ENCODE results near the gene COA6. TPM values are rescaled to one million over a fixed set of nuclear protein-coding genes. Genes with fewer than 3 reads are reported as not detected.

The COA6 gene
- total RNA-seq, 2 donors from 2014 or later, result 4.0 to 5.7 TPM

GRCh38 chr1:234327577-234328164 is 45.6 kb upstream of the COA6 start:
- no peaks in the 10 kb centered on the region for H3K9me3 ChIP-seq
- H3K4me1 ChIP-seq, result peaks cover 8% of the 10 kb centered on the region
- H3K27ac ChIP-seq, result no peak overlapping the region
- no peaks in the 10 kb centered on the region for H3K36me3 ChIP-seq (replicated peaks in 1 of 2; ENCODE audit: insufficient read depth in 1 of 2, low read depth in 2 of 2)
- no peaks in the 10 kb centered on the region for H3K27me3 ChIP-seq
- ATAC-seq (no peak), DNase-seq (no peak)
- H3K4me3 ChIP-seq, result no peak overlapping the region
- TF ChIP-seq POLR2A (IDR thresholded peaks at IDR 0.05) (no peak), CTCF (IDR thresholded peaks at IDR 0.05) (no peak)
- intact Hi-C loops (cut with DNase I), result no loop called here
- WGBS, 2 donors, result 78 to 83% methylated on average over 9 of the region's 9 CpGs

GRCh38 chr1:234330843-234331215 is 42.4 kb upstream of the COA6 start:
- TF ChIP-seq CTCF (IDR thresholded peaks at IDR 0.05) (no peak), POLR2A (IDR thresholded peaks at IDR 0.05) (no peak)
- H3K27ac ChIP-seq, result no peak overlapping the region
- 75 to 79% methylated on average over 4 of the region's 4 CpGs for WGBS, 2 donors
- no peak for DNase-seq
- H3K9me3 ChIP-seq, result no peaks in the 10 kb centered on the region
- H3K4me1 ChIP-seq, result peaks cover 8% of the 10 kb centered on the region
- no peaks in the 10 kb centered on the region for H3K36me3 ChIP-seq (replicated peaks in 1 of 2; ENCODE audit: insufficient read depth in 1 of 2, low read depth in 2 of 2)
- no peak overlapping the region for H3K4me3 ChIP-seq
- no peak for ATAC-seq
- intact Hi-C loops (cut with DNase I), result no loop called here
- no peaks in the 10 kb centered on the region for H3K27me3 ChIP-seq

GRCh38 chr1:234331507-234331906 is 41.7 kb upstream of the COA6 start:
- Histone ChIP-seq H3K27ac (no peak overlapping the region), H3K4me3 (no peak overlapping the region), H3K4me1 (peaks cover 6% of the 10 kb centered on the region), H3K27me3 (no peaks in the 10 kb centered on the region), H3K36me3 (replicated peaks in 1 of 2; ENCODE audit: insufficient read depth in 1 of 2, low read depth in 2 of 2) (no peaks in the 10 kb centered on the region), H3K9me3 (no peaks in the 10 kb centered on the region)
- TF ChIP-seq CTCF (IDR thresholded peaks at IDR 0.05), result no peak
- no peak for TF ChIP-seq POLR2A (IDR thresholded peaks at IDR 0.05)
- WGBS, 2 donors, result 75 to 81% methylated on average over 2 of the region's 2 CpGs
- intact Hi-C loops (cut with DNase I), result no loop called here
- DNase-seq (no peak), ATAC-seq (no peak)

GRCh38 chr1:234336359-234336758 is 36.9 kb upstream of the COA6 start:
- Histone ChIP-seq H3K4me3 (no peak overlapping the region), H3K9me3 (peaks cover 0 to 5% (median 0%) of the 10 kb centered on the region in 3 donors), H3K27me3 (no peaks in the 10 kb centered on the region), H3K4me1 (no peaks in the 10 kb centered on the region), H3K36me3 (replicated peaks in 1 of 2; ENCODE audit: insufficient read depth in 1 of 2, low read depth in 2 of 2) (no peaks in the 10 kb centered on the region), H3K27ac (no peak overlapping the region)
- 61 to 74% methylated on average over 2 of the region's 2 CpGs for WGBS, 2 donors
- DNase-seq (no peak), ATAC-seq (no peak)
- TF ChIP-seq POLR2A (IDR thresholded peaks at IDR 0.05) (no peak), CTCF (IDR thresholded peaks at IDR 0.05) (no peak)
- intact Hi-C loops (cut with DNase I), result no loop called here

GRCh38 chr1:234337233-234337632 is 36.0 kb upstream of the COA6 start:
- H3K9me3 ChIP-seq, result peaks cover 0 to 5% (median 0%) of the 10 kb centered on the region in 3 donors
- H3K4me1 ChIP-seq, result no peaks in the 10 kb centered on the region
- intact Hi-C loops (cut with DNase I), result no loop called here
- WGBS, 2 donors, result 86 to 88% methylated on average over 1 of the region's 1 CpG
- DNase-seq (no peak), ATAC-seq (no peak)
- TF ChIP-seq POLR2A (IDR thresholded peaks at IDR 0.05), result no peak
- no peak for TF ChIP-seq CTCF (IDR thresholded peaks at IDR 0.05)
- no peak overlapping the region for H3K27ac ChIP-seq
- H3K27me3 ChIP-seq, result no peaks in the 10 kb centered on the region
- H3K36me3 ChIP-seq (replicated peaks in 1 of 2; ENCODE audit: insufficient read depth in 1 of 2, low read depth in 2 of 2), result no peaks in the 10 kb centered on the region
- H3K4me3 ChIP-seq, result no peak overlapping the region
